OCI-LY1 (cell line): ENCODE data around the gene JAG1.

ENCODE experiments used
- H2AFZ ChIP-seq: fragments of 200-600 bp; sonication (generic), shearing (Covaris generic); 2 replicates; pipeline ENCODE4 v1.6.0; 2014; ENCODE audit warnings: antibody characterized with exemption, mild to moderate bottlenecking, low read length
- H3F3A ChIP-seq: fragments of 200-600 bp; sonication (generic), shearing (Covaris generic); 2 replicates; pipeline ENCODE4 v1.6.0; 2014; ENCODE audit warnings: mild to moderate bottlenecking, antibody characterized with exemption, low read length, moderate library complexity; ENCODE audit not compliant: insufficient read depth
- H3K27ac ChIP-seq: fragments of 200-600 bp; sonication (generic); 2 replicates; pipeline ENCODE4 v1.5.1; 2014; ENCODE audit warnings: low read length, mixed run types, mild to moderate bottlenecking, low read depth; ENCODE audit not compliant: poor library complexity, severe bottlenecking
- H3K27me3 ChIP-seq: fragments of 200-600 bp; sonication (generic); 2 replicates; pipeline ENCODE4 v1.6.0; 2014; ENCODE audit warnings: antibody characterized with exemption, mild to moderate bottlenecking, low read length, moderate library complexity; ENCODE audit not compliant: insufficient read depth
- H3K36me3 ChIP-seq: fragments of 200-600 bp; sonication (generic); 2 replicates; pipeline ENCODE4 v1.6.1; 2014; ENCODE audit warnings: mild to moderate bottlenecking, antibody characterized with exemption, low read length, moderate library complexity, mixed read lengths; ENCODE audit not compliant: insufficient read depth
- H3K4me1 ChIP-seq: fragments of 200-600 bp; sonication (generic); 2 replicates; pipeline ENCODE4 v1.5.1; 2014; ENCODE audit warnings: mild to moderate bottlenecking, low read length, moderate library complexity; ENCODE audit not compliant: insufficient read depth, severe bottlenecking
- H3K4me2 ChIP-seq: fragments of 200-600 bp; sonication (generic), shearing (Covaris generic); 2 replicates; pipeline ENCODE4 v1.6.1; 2014; ENCODE audit warnings: low read length
- H3K4me3 ChIP-seq: fragments of 200-600 bp; sonication (generic); 2 replicates; pipeline ENCODE4 v1.5.1; 2014; ENCODE audit warnings: low read length, low read depth, mild to moderate bottlenecking, mixed read lengths; ENCODE audit not compliant: poor library complexity, severe bottlenecking
- H3K79me2 ChIP-seq: fragments of 200-600 bp; shearing (Covaris generic); 2 replicates; pipeline ENCODE4 v1.6.1; 2016; ENCODE audit warnings: mixed run types, low read length, mixed read lengths; ENCODE audit not compliant: insufficient read depth
- H3K9ac ChIP-seq: fragments of 200-600 bp; sonication (generic), shearing (Covaris generic); 2 replicates; pipeline ENCODE4 v1.6.1; 2014; ENCODE audit warnings: mild to moderate bottlenecking, low read length, mixed read lengths
- H3K9me2 ChIP-seq: fragments of 200-600 bp; sonication (generic), shearing (Covaris generic); 2 replicates; pipeline ENCODE4 v1.6.1; 2014; ENCODE audit warnings: low read depth, mild to moderate bottlenecking, low read length, mixed read lengths
- H3K9me3 ChIP-seq: fragments of 200-600 bp; shearing (Covaris generic); 2 replicates; pipeline ENCODE4 v1.6.1; 2014; ENCODE audit warnings: low read length, mixed read lengths
- H4K20me1 ChIP-seq: fragments of 200-600 bp; sonication (generic), shearing (Covaris generic); 2 replicates; pipeline ENCODE4 v1.6.0; 2016; ENCODE audit warnings: mild to moderate bottlenecking, low read length; ENCODE audit not compliant: insufficient read depth
- CTCF ChIP-seq: fragments of 200-600 bp; sonication (generic), shearing (Covaris generic); IDR thresholded peaks from 2 replicates; pipeline ENCODE4 v1.5.1; 2017; ENCODE audit warnings: mild to moderate bottlenecking, antibody characterized with exemption, low read length, moderate library complexity, mixed read lengths
- EZH2 ChIP-seq: fragments of 200-600 bp; sonication (generic), shearing (Covaris generic); IDR thresholded peaks from 2 replicates; pipeline ENCODE4 v1.8.0; 2017; ENCODE audit warnings: borderline replicate concordance, mixed run types, mild to moderate bottlenecking, antibody characterized with exemption, low read length, moderate library complexity, mixed read lengths

JAG1 gene

GRCh38 chr20:10670501-10671220, 3.1 kb downstream of the JAG1 start:
- Histone ChIP-seq H2AFZ (no peak overlapping the region), H3K4me2 (peak overlapping the region; percentile 45), H3K9ac (no peak overlapping the region), H3K4me1 (peaks cover 41% of the 10 kb centered on the region), H3K27ac (no peak overlapping the region), H3F3A (no peaks in the 10 kb centered on the region), H3K9me3 (no peaks in the 10 kb centered on the region), H3K27me3 (no peaks in the 10 kb centered on the region), H3K9me2 (no peaks in the 10 kb centered on the region), H3K4me3 (peak overlapping the region; percentile 0), H4K20me1 (no peaks in the 10 kb centered on the region), H3K36me3 (no peaks in the 10 kb centered on the region), H3K79me2 (no peaks in the 10 kb centered on the region)
- TF ChIP-seq CTCF (no peak), EZH2 (no peak)

GRCh38 chr20:10669843-10670446, 3.9 kb downstream of the JAG1 start:
- Histone ChIP-seq H3F3A (no peaks in the 10 kb centered on the region), H3K27ac (no peak overlapping the region), H3K4me1 (peaks cover 40% of the 10 kb centered on the region), H3K9me3 (no peaks in the 10 kb centered on the region), H3K9me2 (no peaks in the 10 kb centered on the region), H4K20me1 (no peaks in the 10 kb centered on the region), H3K4me3 (peak overlapping the region; percentile 0), H3K4me2 (peak overlapping the region; percentile 45; the same call in 1 of the 2 replicates), H3K9ac (no peak overlapping the region), H2AFZ (no peak overlapping the region), H3K79me2 (no peaks in the 10 kb centered on the region), H3K36me3 (no peaks in the 10 kb centered on the region), H3K27me3 (no peaks in the 10 kb centered on the region)
- no peak for TF ChIP-seq EZH2
- TF ChIP-seq CTCF: no peak

- H3K4me2 ChIP-seq: no peak overlapping the region
- H3K79me2 ChIP-seq: no peaks in the 10 kb centered on the region
These were observed 5.0 kb downstream of the JAG1 start for GRCh38 chr20:10668677-10669368.

More at GRCh38 chr20:10668677-10669368, 5.0 kb downstream of the JAG1 start:
- Histone ChIP-seq H2AFZ (no peak overlapping the region), H3K4me1 (peaks cover 37% of the 10 kb centered on the region), H3K9me3 (no peaks in the 10 kb centered on the region), H3K27me3 (no peaks in the 10 kb centered on the region; the same call in 1 of the 2 replicates), H3K9me2 (no peaks in the 10 kb centered on the region), H3K36me3 (no peaks in the 10 kb centered on the region), H3K9ac (no peak overlapping the region), H3K4me3 (no peak overlapping the region), H4K20me1 (no peaks in the 10 kb centered on the region), H3K27ac (no peak overlapping the region), H3F3A (no peaks in the 10 kb centered on the region)
- TF ChIP-seq EZH2 (no peak), CTCF (no peak)
